Fibroblast of the aortic adventitia (primary cell): ENCODE measurements around the gene TFIP11. TPM values are rescaled to one million over a fixed set of nuclear protein-coding genes. Genes with fewer than 3 reads are reported as not detected.
"Not testable (repeated sequence)": the region's sequence is repeated elsewhere in the genome, so short reads cannot be mapped to it uniquely, and the experiment has no call there.

Source experiments
- DNase-seq: peaks from one replicate; pipeline ENCODE4 v3.0.0-alpha.2; 2010; ENCODE audit warnings: low read depth
- H3K4me3 ChIP-seq: 2 replicates; pipeline ENCODE4 v1.5.1; 2011; ENCODE audit warnings: low read depth, mild to moderate bottlenecking, control low read depth, low read length, moderate library complexity
- CTCF ChIP-seq: IDR thresholded peaks from 2 replicates; pipeline ENCODE4 v1.5.1; 2011; ENCODE audit warnings: mild to moderate bottlenecking, low read length, control low read depth, inconsistent platforms; ENCODE audit not compliant: insufficient read depth
- total RNA-seq: library from RNA; depleted of rRNA; stranded (reverse); fragments of >200 nt; gene quantifications from 2 replicates; pipeline ENCODE4 v1.2.3, GENCODE V29; 2012; ENCODE audit warnings: low replicate concordance

The TFIP11 gene
- total RNA-seq, 1 donor, result 25.4 TPM

GRCh38 chr22:26534874-26535602, 22.8 kb upstream of the TFIP11 start:
- no peak for DNase-seq
- H3K4me3 ChIP-seq, result no peak overlapping the region
- TF ChIP-seq CTCF, result no peak

- no peak for DNase-seq
- no peak for TF ChIP-seq CTCF
- H3K4me3 ChIP-seq, result no peak overlapping the region
These were observed 22.0 kb upstream of the TFIP11 start for GRCh38 chr22:26534171-26534855.

GRCh38 chr22:26529345-26529744, 17.1 kb upstream of the TFIP11 start:
- no peak for TF ChIP-seq CTCF
- H3K4me3 ChIP-seq, result no peak overlapping the region
- no peak for DNase-seq

- H3K4me3 ChIP-seq, DNase-seq: not testable (repeated sequence)
These were observed 16.2 kb upstream of the TFIP11 start for GRCh38 chr22:26528518-26528917.

- DNase-seq, result no peak
- H3K4me3 ChIP-seq, result no peak overlapping the region
- TF ChIP-seq CTCF, result no peak
These were observed 15.5 kb upstream of the TFIP11 start for GRCh38 chr22:26527574-26528465.

- TF ChIP-seq CTCF, result no peak
- no peak overlapping the region for H3K4me3 ChIP-seq
- no peak for DNase-seq
These were observed 14.9 kb upstream of the TFIP11 start for GRCh38 chr22:26527167-26527566.
